ENCODE results near the gene HHATL. TPM values are rescaled to one million over a fixed set of nuclear protein-coding genes. Genes with fewer than 3 reads are reported as not detected.
A peak's percentile ranks its signal among the peaks of the same experiment; 100 is the strongest.

Gene HHATL
- total RNA-seq (2014; rRNA removed; shearing (Covaris generic); ENCODE audit: low replicate concordance): not detected in 2 replicates

- H3K9me3 ChIP-seq: no peaks in the 10 kb centered on the region
- no peaks in the 10 kb centered on the region for H3K36me3 ChIP-seq
- H3K4me3 ChIP-seq: no peak within 1 kb of the TSS
- DNase-seq: no peak
- H3K27me3 ChIP-seq: no peaks in the 10 kb centered on the region
These were observed at the start of gene HHATL for GRCh38 chr3:42702066-42702951. Gene HHATL, minus strand, starts transcription at chr3:42702798. Its CDS starts 1,972 bp downstream, at chr3:42700826.

GRCh38 chr3:42751609-42752008, 49.0 kb upstream of the HHATL start:
- Histone ChIP-seq H3K27me3 (no peaks in the 10 kb centered on the region), H3K4me3 (no peak overlapping the region), H3K36me3 (no peaks in the 10 kb centered on the region), H3K9me3 (no peaks in the 10 kb centered on the region)
- DNase-seq: no peak

GRCh38 chr3:42750834-42751233, 48.2 kb upstream of the HHATL start:
- no peak for DNase-seq
- no peaks in the 10 kb centered on the region for H3K9me3 ChIP-seq
- no peaks in the 10 kb centered on the region for H3K36me3 ChIP-seq
- H3K27me3 ChIP-seq: no peaks in the 10 kb centered on the region
- no peak overlapping the region for H3K4me3 ChIP-seq

- H3K4me3 ChIP-seq: no peak overlapping the region
- no peaks in the 10 kb centered on the region for H3K9me3 ChIP-seq
- H3K36me3 ChIP-seq: no peaks in the 10 kb centered on the region
- DNase-seq: no peak
- H3K27me3 ChIP-seq: no peaks in the 10 kb centered on the region
These were observed 47.2 kb upstream of the HHATL start for GRCh38 chr3:42749753-42750231.

- DNase-seq: no peak
These were observed 46.6 kb upstream of the HHATL start for GRCh38 chr3:42749025-42749752.

GRCh38 chr3:42747581-42747980, 45.0 kb upstream of the HHATL start:
- H3K36me3 ChIP-seq: no peaks in the 10 kb centered on the region
- no peak for DNase-seq
- no peak overlapping the region for H3K4me3 ChIP-seq
- H3K27me3 ChIP-seq: no peaks in the 10 kb centered on the region
- no peaks in the 10 kb centered on the region for H3K9me3 ChIP-seq

More at GRCh38 chr3:42749025-42749752, 46.6 kb upstream of the HHATL start:
- no peaks in the 10 kb centered on the region for H3K36me3 ChIP-seq
- H3K9me3 ChIP-seq: no peaks in the 10 kb centered on the region
- H3K27me3 ChIP-seq: no peaks in the 10 kb centered on the region
- no peak overlapping the region for H3K4me3 ChIP-seq

GRCh38 chr3:42746455-42747450, 44.2 kb upstream of the HHATL start:
- Histone ChIP-seq H3K9me3 (no peaks in the 10 kb centered on the region), H3K36me3 (no peaks in the 10 kb centered on the region), H3K27me3 (no peaks in the 10 kb centered on the region), H3K4me3 (no peak overlapping the region)
- DNase-seq: peak; percentile 58

GRCh38 chr3:42745776-42746454, 43.3 kb upstream of the HHATL start:
- Histone ChIP-seq H3K9me3 (no peaks in the 10 kb centered on the region), H3K27me3 (no peaks in the 10 kb centered on the region), H3K4me3 (no peak overlapping the region), H3K36me3 (no peaks in the 10 kb centered on the region)
- no peak for DNase-seq

GRCh38 chr3:42745291-42745745, 42.7 kb upstream of the HHATL start:
- Histone ChIP-seq H3K9me3 (no peaks in the 10 kb centered on the region), H3K4me3 (no peak overlapping the region), H3K36me3 (no peaks in the 10 kb centered on the region), H3K27me3 (no peaks in the 10 kb centered on the region)
- DNase-seq: no peak

GRCh38 chr3:42743204-42743995, 40.8 kb upstream of the HHATL start:
- Histone ChIP-seq H3K9me3 (no peaks in the 10 kb centered on the region), H3K27me3 (no peaks in the 10 kb centered on the region)
- DNase-seq: no peak

GRCh38 chr3:42742688-42743087, 40.1 kb upstream of the HHATL start:
- no peaks in the 10 kb centered on the region for H3K9me3 ChIP-seq
- H3K4me3 ChIP-seq: no peak overlapping the region
- DNase-seq: no peak
- no peaks in the 10 kb centered on the region for H3K36me3 ChIP-seq
- no peaks in the 10 kb centered on the region for H3K27me3 ChIP-seq

More at GRCh38 chr3:42743204-42743995, 40.8 kb upstream of the HHATL start:
- Histone ChIP-seq H3K4me3 (no peak overlapping the region), H3K36me3 (no peaks in the 10 kb centered on the region)

GRCh38 chr3:42742259-42742658, 39.7 kb upstream of the HHATL start:
- no peak for DNase-seq
- Histone ChIP-seq H3K4me3 (no peak overlapping the region), H3K36me3 (no peaks in the 10 kb centered on the region), H3K27me3 (no peaks in the 10 kb centered on the region), H3K9me3 (no peaks in the 10 kb centered on the region)

GRCh38 chr3:42741796-42742195, 39.2 kb upstream of the HHATL start:
- DNase-seq: no peak
- Histone ChIP-seq H3K27me3 (no peaks in the 10 kb centered on the region), H3K36me3 (no peaks in the 10 kb centered on the region), H3K9me3 (no peaks in the 10 kb centered on the region), H3K4me3 (no peak overlapping the region)

GRCh38 chr3:42739401-42740158, 37.0 kb upstream of the HHATL start:
- Histone ChIP-seq H3K27me3 (no peaks in the 10 kb centered on the region), H3K36me3 (no peaks in the 10 kb centered on the region), H3K4me3 (no peak overlapping the region), H3K9me3 (no peaks in the 10 kb centered on the region)
- no peak for DNase-seq
